ENCODE results near the gene STMND1. TPM values are rescaled to one million over a fixed set of nuclear protein-coding genes. Genes with fewer than 3 reads are reported as not detected.

STMND1 gene
- total and polyA plus RNA-seq, 2 of the 8 experiments (the other 6 are each of a cell fraction or from before 2014, with no cell fraction given): not detected

- TF ChIP-seq E2F6 (IDR thresholded peaks at IDR 0.05): no peak
- TF ChIP-seq POU5F1 (IDR thresholded peaks at IDR 0.05; ENCODE audit: low read depth, low read length): no peak
- TF ChIP-seq EP300 (IDR thresholded peaks at IDR 0.05; ENCODE audit: borderline replicate concordance in 1 of 2, low read depth in 2 of 2, low read length in 2 of 2): no peak
Observed at GRCh38 chr6:17161076-17161475, 59.2 kb downstream of the STMND1 start (continued).

Measured in H1 (cell line).